ENCODE measurements around the gene SARDH. TPM values are rescaled to one million over a fixed set of nuclear protein-coding genes. Genes with fewer than 3 reads are reported as not detected.

SARDH gene
- total RNA-seq, 1 donor from 2014 or later, result 5.1 TPM

DNA sequence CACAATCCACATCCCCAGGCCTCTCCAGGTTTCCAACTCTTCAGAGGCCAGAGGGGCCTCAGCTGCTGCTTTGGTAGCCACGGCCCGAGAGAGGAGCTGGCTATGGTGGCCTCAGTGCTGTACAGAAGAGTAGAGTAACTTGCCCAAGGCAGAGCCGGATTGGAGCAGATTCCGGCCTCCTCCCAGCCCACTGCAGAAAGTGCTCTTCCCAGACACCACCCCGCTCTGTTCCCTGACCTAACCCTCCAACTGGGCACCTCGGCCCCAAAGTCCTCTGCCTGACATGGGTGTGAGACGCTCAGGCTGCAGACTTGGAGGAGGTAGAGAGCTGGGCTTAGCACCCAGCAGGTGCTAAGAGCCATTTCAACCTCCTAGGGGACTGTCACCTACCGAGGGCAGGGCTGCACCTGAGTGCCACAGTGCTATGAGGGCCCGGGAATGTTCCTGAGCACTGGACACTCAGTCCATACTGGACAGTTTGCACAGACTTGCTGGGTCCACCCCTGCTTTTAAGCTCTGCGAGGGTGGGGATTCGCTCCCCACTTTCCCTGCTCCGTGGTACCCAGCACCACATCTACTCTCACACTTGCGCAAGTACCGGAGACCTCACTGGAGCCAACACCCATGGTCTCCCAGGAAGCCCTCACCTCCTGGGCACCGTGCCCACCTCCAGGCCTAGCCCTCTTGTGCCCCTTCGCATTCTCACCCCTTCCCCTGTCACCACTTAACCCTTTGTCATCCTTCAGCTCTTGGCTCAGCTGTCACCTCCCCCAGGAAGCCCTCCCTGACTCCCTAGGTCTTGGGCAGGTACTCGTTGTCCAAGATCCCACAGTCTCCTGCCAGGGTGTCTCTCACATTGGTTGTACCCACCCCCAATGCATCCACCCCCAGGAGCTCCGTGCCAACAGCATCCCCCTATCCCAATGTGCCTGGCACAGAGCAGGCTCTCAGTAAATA lies 52.2 kb downstream of the SARDH start:
- Mint-ChIP-seq H3K36me3 (ENCODE audit: insufficient read depth) (no peaks in the 10 kb centered on the region), H3K27me3 (no peaks in the 10 kb centered on the region), H3K27ac (no peak overlapping the region), H3K4me1 (ENCODE audit: low read depth) (peaks cover 10% of the 10 kb centered on the region), H3K4me3 (ENCODE audit: low read depth) (no peak overlapping the region), H3K9me3 (ENCODE audit: low read depth) (no peaks in the 10 kb centered on the region)
- DNase-seq (ENCODE audit: low spot score, unreplicated experiment), result no peak
- TF ChIP-seq, protein P1, sequence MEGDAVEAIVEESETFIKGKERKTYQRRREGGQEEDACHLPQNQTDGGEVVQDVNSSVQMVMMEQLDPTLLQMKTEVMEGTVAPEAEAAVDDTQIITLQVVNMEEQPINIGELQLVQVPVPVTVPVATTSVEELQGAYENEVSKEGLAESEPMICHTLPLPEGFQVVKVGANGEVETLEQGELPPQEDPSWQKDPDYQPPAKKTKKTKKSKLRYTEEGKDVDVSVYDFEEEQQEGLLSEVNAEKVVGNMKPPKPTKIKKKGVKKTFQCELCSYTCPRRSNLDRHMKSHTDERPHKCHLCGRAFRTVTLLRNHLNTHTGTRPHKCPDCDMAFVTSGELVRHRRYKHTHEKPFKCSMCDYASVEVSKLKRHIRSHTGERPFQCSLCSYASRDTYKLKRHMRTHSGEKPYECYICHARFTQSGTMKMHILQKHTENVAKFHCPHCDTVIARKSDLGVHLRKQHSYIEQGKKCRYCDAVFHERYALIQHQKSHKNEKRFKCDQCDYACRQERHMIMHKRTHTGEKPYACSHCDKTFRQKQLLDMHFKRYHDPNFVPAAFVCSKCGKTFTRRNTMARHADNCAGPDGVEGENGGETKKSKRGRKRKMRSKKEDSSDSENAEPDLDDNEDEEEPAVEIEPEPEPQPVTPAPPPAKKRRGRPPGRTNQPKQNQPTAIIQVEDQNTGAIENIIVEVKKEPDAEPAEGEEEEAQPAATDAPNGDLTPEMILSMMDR (IDR thresholded peaks at IDR 0.05; ENCODE audit: unreplicated experiment), result no peak

DNA sequence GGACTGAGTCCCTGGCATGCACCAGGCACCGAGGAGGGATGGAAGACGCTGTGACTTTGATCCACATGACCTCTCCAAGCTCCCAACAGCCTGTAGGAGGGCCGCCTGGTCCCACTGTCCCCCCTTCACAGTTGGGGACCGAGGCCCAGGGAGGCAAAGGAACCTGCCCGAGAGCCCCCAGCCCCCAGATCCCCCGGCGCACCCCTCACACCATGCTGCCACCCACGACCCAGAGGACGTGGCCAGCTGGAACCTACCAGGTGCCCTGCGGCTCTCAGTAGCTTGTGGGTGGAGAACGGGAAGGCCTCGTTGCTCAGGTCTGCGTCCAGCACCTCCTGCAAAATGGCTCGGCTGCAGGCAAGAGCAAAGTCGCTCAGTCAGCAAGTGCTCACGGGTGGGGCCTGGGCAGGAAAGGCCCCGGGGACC lies 53.2 kb downstream of the SARDH start:
- DNase-seq (ENCODE audit: low spot score, unreplicated experiment), result no peak
- Mint-ChIP-seq H3K27ac (no peak overlapping the region), H3K9me3 (ENCODE audit: low read depth) (no peaks in the 10 kb centered on the region), H3K27me3 (no peaks in the 10 kb centered on the region), H3K36me3 (ENCODE audit: insufficient read depth) (no peaks in the 10 kb centered on the region), H3K4me3 (ENCODE audit: low read depth) (no peak overlapping the region), H3K4me1 (ENCODE audit: low read depth) (peaks cover 4% of the 10 kb centered on the region)
- TF ChIP-seq, protein P1 (IDR thresholded peaks at IDR 0.05; ENCODE audit: unreplicated experiment), result no peak

DNA sequence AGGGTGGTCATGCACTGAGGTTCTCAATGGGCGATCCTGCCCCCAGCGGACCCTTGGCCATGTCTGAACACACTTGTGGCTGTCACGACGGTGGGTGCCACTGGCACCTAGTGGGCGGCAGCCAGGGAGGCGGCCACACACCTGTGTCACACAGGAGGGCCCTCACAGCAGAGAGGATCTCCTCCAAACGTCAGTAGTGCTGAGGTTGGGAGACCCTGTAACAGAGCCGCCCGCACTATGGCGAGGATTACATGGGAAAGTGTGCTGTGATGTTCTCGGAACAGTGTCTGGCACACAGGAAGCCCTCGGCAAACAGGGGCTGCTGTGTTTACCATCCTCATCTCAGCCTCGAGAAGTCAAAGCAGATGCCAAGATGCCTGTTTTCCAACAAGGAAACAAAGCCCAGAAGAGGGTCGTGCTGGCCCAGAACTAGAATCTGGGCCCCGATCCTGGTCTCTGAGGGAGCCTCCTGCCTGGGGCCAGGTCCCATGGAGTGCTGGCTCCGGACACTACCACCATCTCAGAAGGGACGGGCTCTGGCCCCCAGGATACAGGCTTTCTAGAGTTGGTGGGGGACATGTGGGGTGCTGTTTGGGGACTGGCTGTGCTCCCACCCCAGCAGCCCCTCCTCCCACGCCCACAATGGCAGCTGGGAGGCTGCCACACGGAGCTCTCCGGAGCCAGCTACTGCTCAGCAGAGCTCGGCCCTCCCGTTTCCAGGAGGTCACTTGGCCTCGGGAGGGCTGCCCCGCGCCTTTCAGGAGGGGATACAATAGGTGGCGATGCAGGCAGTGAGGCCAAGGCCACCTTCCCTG lies 53.8 kb downstream of the SARDH start:
- Mint-ChIP-seq H3K4me1 (ENCODE audit: low read depth) (no peaks in the 10 kb centered on the region), H3K27me3 (no peaks in the 10 kb centered on the region), H3K27ac (no peak overlapping the region), H3K9me3 (ENCODE audit: low read depth) (no peaks in the 10 kb centered on the region), H3K36me3 (ENCODE audit: insufficient read depth) (no peaks in the 10 kb centered on the region), H3K4me3 (ENCODE audit: low read depth) (no peak overlapping the region)
- TF ChIP-seq, protein P1 (IDR thresholded peaks at IDR 0.05; ENCODE audit: unreplicated experiment), result no peak
- DNase-seq (ENCODE audit: low spot score, unreplicated experiment), result no peak

DNA sequence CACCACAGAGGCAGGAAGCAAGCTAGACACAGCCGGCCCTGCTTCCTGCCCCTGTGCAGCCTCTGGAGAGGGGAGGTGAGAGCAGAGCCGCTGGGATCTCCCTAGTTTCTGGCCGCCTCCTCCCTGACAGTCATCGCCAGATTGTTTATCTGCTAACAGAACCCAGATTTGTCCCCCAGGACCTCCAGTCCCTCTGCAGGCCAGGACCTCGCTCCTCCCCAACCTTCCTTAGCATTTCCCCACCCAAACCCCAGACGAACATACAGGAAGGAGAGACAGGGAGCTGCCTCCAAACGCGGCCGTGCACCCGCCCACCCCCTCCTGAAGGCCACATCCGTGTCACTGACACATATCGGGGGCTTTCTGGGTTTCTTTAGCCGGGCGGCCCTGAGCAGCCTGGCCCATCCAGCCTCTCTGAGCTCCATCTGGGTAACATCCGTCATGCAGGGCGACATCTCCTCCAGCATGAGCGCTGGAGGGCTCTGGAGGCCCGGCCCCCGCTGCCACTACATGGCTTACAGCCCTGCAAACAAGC lies 54.5 kb downstream of the SARDH start:
- Mint-ChIP-seq H3K36me3 (ENCODE audit: insufficient read depth) (no peaks in the 10 kb centered on the region), H3K27ac (no peak overlapping the region), H3K4me3 (ENCODE audit: low read depth) (no peak overlapping the region), H3K9me3 (ENCODE audit: low read depth) (no peaks in the 10 kb centered on the region), H3K27me3 (peaks cover 1% of the 10 kb centered on the region), H3K4me1 (ENCODE audit: low read depth) (no peaks in the 10 kb centered on the region)
- DNase-seq (ENCODE audit: low spot score, unreplicated experiment), result no peak
- TF ChIP-seq, protein P1 (IDR thresholded peaks at IDR 0.05; ENCODE audit: unreplicated experiment), result no peak
